GM23338 (cell line): Measurements from ENCODE around the gene CMIP. TPM values are rescaled to one million over a fixed set of nuclear protein-coding genes. Genes with fewer than 3 reads are reported as not detected.

ENCODE experiments used
- ATAC-seq: fragments of 200-7000 bp; cut with Tn5 transposase; 3 replicates; pipeline ENCODE4 v1.9.1; 2020
- DNase-seq: peaks from one replicate; pipeline ENCODE4 v3.0.0-alpha.2; 2015; ENCODE audit warnings: low spot score
- H2AFZ ChIP-seq: fragments of 200-600 bp; sonication (generic); 2 replicates; pipeline ENCODE4 v1.8.0; 2016; ENCODE audit warnings: antibody characterized with exemption, mild to moderate bottlenecking, moderate library complexity
- H3F3A ChIP-seq: fragments of 200-600 bp; sonication (generic); replicated peaks from 2 replicates; pipeline ENCODE4 v1.8.0; 2017; ENCODE audit warnings: antibody characterized with exemption, mixed run types, low read depth
- H3K27ac ChIP-seq: fragments of 200-600 bp; sonication (generic); 2 replicates; pipeline ENCODE4 v1.6.1; 2016; ENCODE audit warnings: low read depth
- H3K27me3 ChIP-seq: fragments of 200-600 bp; sonication (generic); 2 replicates; pipeline ENCODE4 v1.8.0; 2016; ENCODE audit warnings: mild to moderate bottlenecking, mixed run types, moderate library complexity; ENCODE audit not compliant: insufficient read depth
- H3K36me3 ChIP-seq: fragments of 200-600 bp; sonication (generic); 2 replicates; pipeline ENCODE4 v1.8.0; 2016; ENCODE audit warnings: mild to moderate bottlenecking; ENCODE audit not compliant: insufficient read depth
- H3K4me1 ChIP-seq: fragments of 200-600 bp; sonication (generic); 2 replicates; pipeline ENCODE4 v1.8.0; 2016; ENCODE audit warnings: mild to moderate bottlenecking, moderate library complexity; ENCODE audit not compliant: insufficient read depth
- H3K4me2 ChIP-seq: fragments of 200-600 bp; sonication (generic); 2 replicates; pipeline ENCODE4 v1.7.1; 2017; ENCODE audit warnings: mixed run types
- H3K4me3 ChIP-seq: fragments of 200-600 bp; sonication (generic); 2 replicates; pipeline ENCODE4 v1.6.1; 2016; ENCODE audit warnings: mixed run types
- H3K79me2 ChIP-seq: fragments of 200-600 bp; sonication (generic); replicated peaks from 2 replicates; pipeline ENCODE4 v1.8.0; 2017; ENCODE audit warnings: mild to moderate bottlenecking; ENCODE audit not compliant: insufficient read depth
- H3K9me2 ChIP-seq: fragments of 200-600 bp; sonication (generic); 2 replicates; pipeline ENCODE4 v1.8.0; 2017; ENCODE audit not compliant: insufficient read depth
- H4K20me1 ChIP-seq: fragments of 200-600 bp; sonication (generic); replicated peaks from 2 replicates; pipeline ENCODE4 v1.8.0; 2017; ENCODE audit warnings: mild to moderate bottlenecking; ENCODE audit not compliant: insufficient read depth
- H3K27ac Mint-ChIP-seq: 2 replicates; pipeline ENCODE4 v1.8.0; 2020; ENCODE audit warnings: inconsistent platforms, mild to moderate bottlenecking, moderate library complexity, mixed read lengths
- H3K27me3 Mint-ChIP-seq: 3 replicates; pipeline ENCODE4 v1.8.0; 2022; ENCODE audit warnings: low read depth, mild to moderate bottlenecking, moderate library complexity, mixed read lengths, inconsistent platforms; ENCODE audit not compliant: insufficient read depth, poor library complexity
- H3K36me3 Mint-ChIP-seq: 3 replicates; pipeline ENCODE4 v1.8.0; 2021; ENCODE audit warnings: low read depth, mild to moderate bottlenecking, inconsistent platforms, moderate library complexity, mixed read lengths
- H3K4me1 Mint-ChIP-seq: 3 replicates; pipeline ENCODE4 v1.8.0; 2020; ENCODE audit warnings: mild to moderate bottlenecking, inconsistent platforms, mixed read lengths
- H3K4me3 Mint-ChIP-seq: 3 replicates; pipeline ENCODE4 v1.8.0; 2021; ENCODE audit warnings: moderate library complexity, mild to moderate bottlenecking, inconsistent platforms, mixed read lengths
- H3K9me3 Mint-ChIP-seq: 3 replicates; pipeline ENCODE4 v1.8.0; 2020; ENCODE audit warnings: moderate library complexity, mild to moderate bottlenecking, inconsistent platforms, mixed read lengths
- CREB1 ChIP-seq: fragments of 250-450 bp; sonication (Bioruptor Pico); IDR thresholded peaks from 2 replicates; pipeline ENCODE4 v1.5.0; 2020; ENCODE audit warnings: low read depth, mild to moderate bottlenecking, moderate library complexity
- EZH2 ChIP-seq: fragments of 200-600 bp; sonication (generic); IDR thresholded peaks from one replicate; pipeline ENCODE4 v1.8.0; 2017; ENCODE audit warnings: antibody characterized with exemption, mild to moderate bottlenecking, low read depth; ENCODE audit not compliant: unreplicated experiment
- JUNB ChIP-seq: IDR thresholded peaks from one replicate; pipeline ENCODE4 v1.6.1; 2016; ENCODE audit warnings: antibody characterized with exemption; ENCODE audit not compliant: unreplicated experiment
- NANOG ChIP-seq: IDR thresholded peaks from 2 replicates; pipeline ENCODE4 v1.6.1; 2016; ENCODE audit warnings: antibody characterized with exemption, borderline replicate concordance
- POLR2AphosphoS5 ChIP-seq: IDR thresholded peaks from 2 replicates; pipeline ENCODE4 v1.6.1; 2016; ENCODE audit warnings: antibody characterized with exemption, low read depth
- STAT1 ChIP-seq: IDR thresholded peaks from one replicate; pipeline ENCODE4 v1.6.1; 2016; ENCODE audit warnings: antibody characterized with exemption; ENCODE audit not compliant: unreplicated experiment
- ZNF114 ChIP-seq: fragments of 250-450 bp; sonication (Bioruptor Pico); IDR thresholded peaks from 2 replicates; pipeline ENCODE4 v1.5.0; 2020; ENCODE audit warnings: mild to moderate bottlenecking, moderate library complexity
- ZNF331 ChIP-seq: fragments of 250-450 bp; sonication (Bioruptor Pico); IDR thresholded peaks from 2 replicates; pipeline ENCODE4 v1.5.0; 2020; ENCODE audit warnings: low read depth, mild to moderate bottlenecking, moderate library complexity
- polyA plus RNA-seq: library from polyadenylated mRNA; unstranded; fragments of >200 nt; fragmentation: Nextera tagmentation; extraction: Ambion mirVana; gene quantifications from 2 replicates; pipeline ENCODE4 v1.2.1, GENCODE V29; 2016
- total RNA-seq: library from RNA; depleted of rRNA; stranded (reverse); fragments of >200 nt; shearing (Covaris generic); gene quantifications from 2 replicates; pipeline ENCODE4 v1.2.3, GENCODE V29; 2014
- TF ChIP-seq, protein P1 (sequence below): IDR thresholded peaks from 2 replicates; pipeline ENCODE4 v1.6.1; 2016; ENCODE audit warnings: antibody characterized with exemption
- TF ChIP-seq, protein P2 (sequence below): fragments of 250-450 bp; sonication (Bioruptor Pico); IDR thresholded peaks from 2 replicates; pipeline ENCODE4 v1.5.0; 2020; ENCODE audit warnings: mild to moderate bottlenecking, moderate library complexity
- TF ChIP-seq, protein P3 (sequence below), 2 experiments: fragments of 200-600 bp in 1 of 2; sonication (generic) in 1 of 2; conservative IDR thresholded peaks; 2 replicates each; pipeline versions ENCODE4 v1.5.1 to v1.6.1; 2016 to 2017; ENCODE audit warnings: antibody characterized with exemption in 2 of 2, low read depth in 2 of 2, mild to moderate bottlenecking in 2 of 2, moderate library complexity in 1 of 2
- TF ChIP-seq, protein P4 (sequence below): IDR thresholded peaks from one replicate; pipeline ENCODE4 v1.6.1; 2018; ENCODE audit warnings: antibody characterized with exemption; ENCODE audit not compliant: unreplicated experiment

The CMIP gene
- total and polyA plus RNA-seq, 2 experiments from 2014 or later: 9.5 to 62.3 TPM

DNA sequence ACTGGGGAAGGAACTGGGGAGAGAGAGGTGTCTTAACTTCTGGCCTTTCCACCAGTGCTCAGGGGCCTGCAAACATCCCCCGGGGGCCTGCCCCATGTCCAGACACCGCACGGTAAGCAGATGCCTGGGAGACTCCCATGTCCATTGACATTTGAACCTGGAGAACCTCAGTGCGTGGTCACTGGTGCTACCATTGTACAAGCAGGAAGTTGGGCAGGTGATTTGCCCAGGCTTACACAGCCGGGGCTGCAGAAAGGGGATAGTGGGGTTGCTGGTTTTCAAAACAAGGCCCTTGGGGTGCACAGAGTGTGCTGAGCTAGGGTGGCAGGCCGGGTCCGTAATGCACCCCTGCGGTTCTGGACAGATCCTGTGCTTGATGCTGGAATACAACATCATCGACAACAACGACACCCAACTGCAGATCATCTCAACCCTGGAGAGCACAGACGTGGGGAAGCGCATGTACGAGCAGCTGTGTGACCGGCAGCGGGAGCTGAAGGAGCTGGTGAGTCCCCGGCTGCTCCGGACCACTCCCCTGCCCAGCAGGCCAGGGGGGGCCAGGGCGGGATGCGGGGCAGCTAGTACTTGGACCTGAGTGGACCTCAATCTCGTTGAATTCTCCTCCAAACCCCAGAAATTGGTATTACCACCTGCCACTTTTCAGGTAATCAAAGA lies 256.8 kb downstream of the CMIP start:
- peaks cover 19% of the 10 kb centered on the region for H3K27me3 Mint-ChIP-seq
- peaks cover 2% of the 10 kb centered on the region; the same call in 2 of the 3 replicates for H3K4me1 Mint-ChIP-seq
- H3K36me3 ChIP-seq: no peaks in the 10 kb centered on the region
- H3K36me3 Mint-ChIP-seq: peaks cover 36% of the 10 kb centered on the region
- no peak for TF ChIP-seq ZNF331
- no peak for TF ChIP-seq EZH2
- TF ChIP-seq JUNB: no peak
- TF ChIP-seq STAT1: no peak
- TF ChIP-seq, protein P1, sequence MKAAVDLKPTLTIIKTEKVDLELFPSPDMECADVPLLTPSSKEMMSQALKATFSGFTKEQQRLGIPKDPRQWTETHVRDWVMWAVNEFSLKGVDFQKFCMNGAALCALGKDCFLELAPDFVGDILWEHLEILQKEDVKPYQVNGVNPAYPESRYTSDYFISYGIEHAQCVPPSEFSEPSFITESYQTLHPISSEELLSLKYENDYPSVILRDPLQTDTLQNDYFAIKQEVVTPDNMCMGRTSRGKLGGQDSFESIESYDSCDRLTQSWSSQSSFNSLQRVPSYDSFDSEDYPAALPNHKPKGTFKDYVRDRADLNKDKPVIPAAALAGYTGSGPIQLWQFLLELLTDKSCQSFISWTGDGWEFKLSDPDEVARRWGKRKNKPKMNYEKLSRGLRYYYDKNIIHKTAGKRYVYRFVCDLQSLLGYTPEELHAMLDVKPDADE: no peak
- no peak for TF ChIP-seq ZNF114 (CRISPR knock-in tag)
- TF ChIP-seq, protein P2, sequence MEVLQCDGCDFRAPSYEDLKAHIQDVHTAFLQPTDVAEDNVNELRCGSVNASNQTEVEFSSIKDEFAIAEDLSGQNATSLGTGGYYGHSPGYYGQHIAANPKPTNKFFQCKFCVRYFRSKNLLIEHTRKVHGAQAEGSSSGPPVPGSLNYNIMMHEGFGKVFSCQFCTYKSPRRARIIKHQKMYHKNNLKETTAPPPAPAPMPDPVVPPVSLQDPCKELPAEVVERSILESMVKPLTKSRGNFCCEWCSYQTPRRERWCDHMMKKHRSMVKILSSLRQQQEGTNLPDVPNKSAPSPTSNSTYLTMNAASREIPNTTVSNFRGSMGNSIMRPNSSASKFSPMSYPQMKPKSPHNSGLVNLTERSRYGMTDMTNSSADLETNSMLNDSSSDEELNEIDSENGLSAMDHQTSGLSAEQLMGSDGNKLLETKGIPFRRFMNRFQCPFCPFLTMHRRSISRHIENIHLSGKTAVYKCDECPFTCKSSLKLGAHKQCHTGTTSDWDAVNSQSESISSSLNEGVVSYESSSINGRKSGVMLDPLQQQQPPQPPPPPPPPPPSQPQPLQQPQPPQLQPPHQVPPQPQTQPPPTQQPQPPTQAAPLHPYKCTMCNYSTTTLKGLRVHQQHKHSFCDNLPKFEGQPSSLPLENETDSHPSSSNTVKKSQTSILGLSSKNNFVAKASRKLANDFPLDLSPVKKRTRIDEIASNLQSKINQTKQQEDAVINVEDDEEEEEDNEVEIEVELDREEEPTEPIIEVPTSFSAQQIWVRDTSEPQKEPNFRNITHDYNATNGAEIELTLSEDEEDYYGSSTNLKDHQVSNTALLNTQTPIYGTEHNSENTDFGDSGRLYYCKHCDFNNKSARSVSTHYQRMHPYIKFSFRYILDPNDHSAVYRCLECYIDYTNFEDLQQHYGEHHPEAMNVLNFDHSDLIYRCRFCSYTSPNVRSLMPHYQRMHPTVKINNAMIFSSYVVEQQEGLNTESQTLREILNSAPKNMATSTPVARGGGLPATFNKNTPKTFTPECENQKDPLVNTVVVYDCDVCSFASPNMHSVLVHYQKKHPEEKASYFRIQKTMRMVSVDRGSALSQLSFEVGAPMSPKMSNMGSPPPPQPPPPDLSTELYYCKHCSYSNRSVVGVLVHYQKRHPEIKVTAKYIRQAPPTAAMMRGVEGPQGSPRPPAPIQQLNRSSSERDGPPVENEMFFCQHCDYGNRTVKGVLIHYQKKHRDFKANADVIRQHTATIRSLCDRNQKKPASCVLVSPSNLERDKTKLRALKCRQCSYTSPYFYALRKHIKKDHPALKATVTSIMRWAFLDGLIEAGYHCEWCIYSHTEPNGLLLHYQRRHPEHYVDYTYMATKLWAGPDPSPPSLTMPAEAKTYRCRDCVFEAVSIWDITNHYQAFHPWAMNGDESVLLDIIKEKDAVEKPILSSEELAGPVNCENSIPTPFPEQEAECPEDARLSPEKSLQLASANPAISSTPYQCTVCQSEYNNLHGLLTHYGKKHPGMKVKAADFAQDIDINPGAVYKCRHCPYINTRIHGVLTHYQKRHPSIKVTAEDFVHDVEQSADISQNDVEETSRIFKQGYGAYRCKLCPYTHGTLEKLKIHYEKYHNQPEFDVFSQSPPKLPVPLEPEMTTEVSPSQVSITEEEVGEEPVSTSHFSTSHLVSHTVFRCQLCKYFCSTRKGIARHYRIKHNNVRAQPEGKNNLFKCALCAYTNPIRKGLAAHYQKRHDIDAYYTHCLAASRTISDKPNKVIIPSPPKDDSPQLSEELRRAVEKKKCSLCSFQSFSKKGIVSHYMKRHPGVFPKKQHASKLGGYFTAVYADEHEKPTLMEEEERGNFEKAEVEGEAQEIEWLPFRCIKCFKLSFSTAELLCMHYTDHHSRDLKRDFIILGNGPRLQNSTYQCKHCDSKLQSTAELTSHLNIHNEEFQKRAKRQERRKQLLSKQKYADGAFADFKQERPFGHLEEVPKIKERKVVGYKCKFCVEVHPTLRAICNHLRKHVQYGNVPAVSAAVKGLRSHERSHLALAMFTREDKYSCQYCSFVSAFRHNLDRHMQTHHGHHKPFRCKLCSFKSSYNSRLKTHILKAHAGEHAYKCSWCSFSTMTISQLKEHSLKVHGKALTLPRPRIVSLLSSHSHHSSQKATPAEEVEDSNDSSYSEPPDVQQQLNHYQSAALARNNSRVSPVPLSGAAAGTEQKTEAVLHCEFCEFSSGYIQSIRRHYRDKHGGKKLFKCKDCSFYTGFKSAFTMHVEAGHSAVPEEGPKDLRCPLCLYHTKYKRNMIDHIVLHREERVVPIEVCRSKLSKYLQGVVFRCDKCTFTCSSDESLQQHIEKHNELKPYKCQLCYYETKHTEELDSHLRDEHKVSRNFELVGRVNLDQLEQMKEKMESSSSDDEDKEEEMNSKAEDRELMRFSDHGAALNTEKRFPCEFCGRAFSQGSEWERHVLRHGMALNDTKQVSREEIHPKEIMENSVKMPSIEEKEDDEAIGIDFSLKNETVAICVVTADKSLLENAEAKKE (CRISPR knock-in tag): no peak
- TF ChIP-seq, protein P3, sequence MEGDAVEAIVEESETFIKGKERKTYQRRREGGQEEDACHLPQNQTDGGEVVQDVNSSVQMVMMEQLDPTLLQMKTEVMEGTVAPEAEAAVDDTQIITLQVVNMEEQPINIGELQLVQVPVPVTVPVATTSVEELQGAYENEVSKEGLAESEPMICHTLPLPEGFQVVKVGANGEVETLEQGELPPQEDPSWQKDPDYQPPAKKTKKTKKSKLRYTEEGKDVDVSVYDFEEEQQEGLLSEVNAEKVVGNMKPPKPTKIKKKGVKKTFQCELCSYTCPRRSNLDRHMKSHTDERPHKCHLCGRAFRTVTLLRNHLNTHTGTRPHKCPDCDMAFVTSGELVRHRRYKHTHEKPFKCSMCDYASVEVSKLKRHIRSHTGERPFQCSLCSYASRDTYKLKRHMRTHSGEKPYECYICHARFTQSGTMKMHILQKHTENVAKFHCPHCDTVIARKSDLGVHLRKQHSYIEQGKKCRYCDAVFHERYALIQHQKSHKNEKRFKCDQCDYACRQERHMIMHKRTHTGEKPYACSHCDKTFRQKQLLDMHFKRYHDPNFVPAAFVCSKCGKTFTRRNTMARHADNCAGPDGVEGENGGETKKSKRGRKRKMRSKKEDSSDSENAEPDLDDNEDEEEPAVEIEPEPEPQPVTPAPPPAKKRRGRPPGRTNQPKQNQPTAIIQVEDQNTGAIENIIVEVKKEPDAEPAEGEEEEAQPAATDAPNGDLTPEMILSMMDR (conservative IDR thresholded peaks at IDR 0.05; ENCODE audit: low read depth in 2 of 2): no peak
- TF ChIP-seq, protein P4, sequence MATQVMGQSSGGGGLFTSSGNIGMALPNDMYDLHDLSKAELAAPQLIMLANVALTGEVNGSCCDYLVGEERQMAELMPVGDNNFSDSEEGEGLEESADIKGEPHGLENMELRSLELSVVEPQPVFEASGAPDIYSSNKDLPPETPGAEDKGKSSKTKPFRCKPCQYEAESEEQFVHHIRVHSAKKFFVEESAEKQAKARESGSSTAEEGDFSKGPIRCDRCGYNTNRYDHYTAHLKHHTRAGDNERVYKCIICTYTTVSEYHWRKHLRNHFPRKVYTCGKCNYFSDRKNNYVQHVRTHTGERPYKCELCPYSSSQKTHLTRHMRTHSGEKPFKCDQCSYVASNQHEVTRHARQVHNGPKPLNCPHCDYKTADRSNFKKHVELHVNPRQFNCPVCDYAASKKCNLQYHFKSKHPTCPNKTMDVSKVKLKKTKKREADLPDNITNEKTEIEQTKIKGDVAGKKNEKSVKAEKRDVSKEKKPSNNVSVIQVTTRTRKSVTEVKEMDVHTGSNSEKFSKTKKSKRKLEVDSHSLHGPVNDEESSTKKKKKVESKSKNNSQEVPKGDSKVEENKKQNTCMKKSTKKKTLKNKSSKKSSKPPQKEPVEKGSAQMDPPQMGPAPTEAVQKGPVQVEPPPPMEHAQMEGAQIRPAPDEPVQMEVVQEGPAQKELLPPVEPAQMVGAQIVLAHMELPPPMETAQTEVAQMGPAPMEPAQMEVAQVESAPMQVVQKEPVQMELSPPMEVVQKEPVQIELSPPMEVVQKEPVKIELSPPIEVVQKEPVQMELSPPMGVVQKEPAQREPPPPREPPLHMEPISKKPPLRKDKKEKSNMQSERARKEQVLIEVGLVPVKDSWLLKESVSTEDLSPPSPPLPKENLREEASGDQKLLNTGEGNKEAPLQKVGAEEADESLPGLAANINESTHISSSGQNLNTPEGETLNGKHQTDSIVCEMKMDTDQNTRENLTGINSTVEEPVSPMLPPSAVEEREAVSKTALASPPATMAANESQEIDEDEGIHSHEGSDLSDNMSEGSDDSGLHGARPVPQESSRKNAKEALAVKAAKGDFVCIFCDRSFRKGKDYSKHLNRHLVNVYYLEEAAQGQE: no peak
- TF ChIP-seq POLR2AphosphoS5: no peak
- TF ChIP-seq NANOG: no peak
- TF ChIP-seq CREB1 (CRISPR knock-in tag): no peak
- ATAC-seq: no peak
- no peak overlapping the region for H3K4me3 ChIP-seq
- no peak overlapping the region for H3K4me3 Mint-ChIP-seq
- H3K9me3 Mint-ChIP-seq: no peaks in the 10 kb centered on the region
- H3K79me2 ChIP-seq: no peaks in the 10 kb centered on the region
- H2AFZ ChIP-seq: no peak overlapping the region
- H3K9me2 ChIP-seq: no peaks in the 10 kb centered on the region
- no peaks in the 10 kb centered on the region for H3K27me3 ChIP-seq
- H3K4me2 ChIP-seq: no peak overlapping the region
- no peak overlapping the region; the same call in 1 of the 2 replicates for H3K27ac Mint-ChIP-seq
- no peak overlapping the region for H3K27ac ChIP-seq
- H3K4me1 ChIP-seq: no peaks in the 10 kb centered on the region
- H4K20me1 ChIP-seq: no peaks in the 10 kb centered on the region; the same call in 1 of the 2 replicates
- no peaks in the 10 kb centered on the region for H3F3A ChIP-seq
- no peak for DNase-seq
